Measurements from ENCODE around the gene TSPAN9.

DNA sequence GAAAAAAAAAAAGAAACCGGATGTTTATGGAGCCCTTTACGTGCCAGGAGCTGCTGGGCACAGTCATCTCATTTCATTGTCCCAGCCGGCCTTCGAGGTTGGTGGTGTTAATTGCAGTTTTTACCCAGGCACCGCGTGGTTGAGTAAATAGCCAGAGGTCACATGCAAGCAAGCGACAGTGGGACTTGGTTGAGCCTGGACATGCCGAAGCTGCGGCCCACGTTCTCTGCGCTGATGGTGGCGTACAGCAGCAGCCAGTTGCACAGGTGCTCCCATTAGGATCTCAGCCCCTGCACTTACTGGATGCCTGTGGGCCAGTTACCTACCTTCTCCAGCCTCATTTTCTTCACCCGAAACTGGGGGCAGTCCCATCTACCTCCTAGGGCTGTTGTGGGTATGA, 54.0 kb downstream of the TSPAN9 start:
- TF ChIP-seq JUND (IDR thresholded peaks at IDR 0.05) (no peak), EZH2phosphoT487 (IDR thresholded peaks at IDR 0.05; ENCODE audit: borderline replicate concordance) (no peak), CTCF (IDR thresholded peaks at IDR 0.05 in 2 of 3, conservative IDR thresholded peaks at IDR 0.05 in 1 of 3; ENCODE audit: borderline replicate concordance in 1 of 3, insufficient read depth in 1 of 3, low read depth in 2 of 3, low read length in 2 of 3) (no peak), ZFX (IDR thresholded peaks at IDR 0.05) (no peak), ZNF274 (IDR thresholded peaks at IDR 0.05; ENCODE audit: low read depth, low read length) (no peak), EZH2 (IDR thresholded peaks at IDR 0.05) (no peak), POLR2A (IDR thresholded peaks at IDR 0.05; ENCODE audit: borderline replicate concordance, extremely low read depth, insufficient read depth, insufficient read length) (no peak), CEBPB (IDR thresholded peaks at IDR 0.05; ENCODE audit: low read depth) (no peak), EGR1 (IDR thresholded peaks at IDR 0.05; ENCODE audit: low read depth) (no peak), YY1 (IDR thresholded peaks at IDR 0.05; ENCODE audit: extremely low read depth, insufficient replicate concordance, low read depth, low read length) (no peak), RAD21 (IDR thresholded peaks at IDR 0.05; ENCODE audit: low read depth) (no peak), POLR2AphosphoS5 (IDR thresholded peaks at IDR 0.05; ENCODE audit: low read depth, low read length) (no peak), SIN3A (IDR thresholded peaks at IDR 0.05; ENCODE audit: low read depth) (no peak)
- TF ChIP-seq, protein P1, sequence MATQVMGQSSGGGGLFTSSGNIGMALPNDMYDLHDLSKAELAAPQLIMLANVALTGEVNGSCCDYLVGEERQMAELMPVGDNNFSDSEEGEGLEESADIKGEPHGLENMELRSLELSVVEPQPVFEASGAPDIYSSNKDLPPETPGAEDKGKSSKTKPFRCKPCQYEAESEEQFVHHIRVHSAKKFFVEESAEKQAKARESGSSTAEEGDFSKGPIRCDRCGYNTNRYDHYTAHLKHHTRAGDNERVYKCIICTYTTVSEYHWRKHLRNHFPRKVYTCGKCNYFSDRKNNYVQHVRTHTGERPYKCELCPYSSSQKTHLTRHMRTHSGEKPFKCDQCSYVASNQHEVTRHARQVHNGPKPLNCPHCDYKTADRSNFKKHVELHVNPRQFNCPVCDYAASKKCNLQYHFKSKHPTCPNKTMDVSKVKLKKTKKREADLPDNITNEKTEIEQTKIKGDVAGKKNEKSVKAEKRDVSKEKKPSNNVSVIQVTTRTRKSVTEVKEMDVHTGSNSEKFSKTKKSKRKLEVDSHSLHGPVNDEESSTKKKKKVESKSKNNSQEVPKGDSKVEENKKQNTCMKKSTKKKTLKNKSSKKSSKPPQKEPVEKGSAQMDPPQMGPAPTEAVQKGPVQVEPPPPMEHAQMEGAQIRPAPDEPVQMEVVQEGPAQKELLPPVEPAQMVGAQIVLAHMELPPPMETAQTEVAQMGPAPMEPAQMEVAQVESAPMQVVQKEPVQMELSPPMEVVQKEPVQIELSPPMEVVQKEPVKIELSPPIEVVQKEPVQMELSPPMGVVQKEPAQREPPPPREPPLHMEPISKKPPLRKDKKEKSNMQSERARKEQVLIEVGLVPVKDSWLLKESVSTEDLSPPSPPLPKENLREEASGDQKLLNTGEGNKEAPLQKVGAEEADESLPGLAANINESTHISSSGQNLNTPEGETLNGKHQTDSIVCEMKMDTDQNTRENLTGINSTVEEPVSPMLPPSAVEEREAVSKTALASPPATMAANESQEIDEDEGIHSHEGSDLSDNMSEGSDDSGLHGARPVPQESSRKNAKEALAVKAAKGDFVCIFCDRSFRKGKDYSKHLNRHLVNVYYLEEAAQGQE (IDR thresholded peaks at IDR 0.05; ENCODE audit: low read depth): no peak

All from HCT116 (cell line).